ENCODE measurements around the gene VWCE. TPM values are rescaled to one million over a fixed set of nuclear protein-coding genes. Genes with fewer than 3 reads are reported as not detected.

VWCE gene
- polyA plus RNA-seq, 1 donor from 2014 or later: 1.0 TPM

Other genes starting within 250 kb of the VWCE start
- 0.29 TPM for gene CD5, start 192.8 kb downstream of the VWCE start, polyA plus RNA-seq (ENCODE audit: insufficient read depth, low read depth, low replicate concordance)
- gene VPS37C, start 133.9 kb downstream of the VWCE start, polyA plus RNA-seq (ENCODE audit: insufficient read depth, low read depth, low replicate concordance): 19.0 TPM
- gene PGA3, start 91.8 kb downstream of the VWCE start, polyA plus RNA-seq (ENCODE audit: insufficient read depth, low read depth, low replicate concordance): 0.24 TPM
- gene PGA4, start 73.0 kb downstream of the VWCE start, polyA plus RNA-seq (ENCODE audit: insufficient read depth, low read depth, low replicate concordance): 0.66 TPM
- gene PGA5, start 54.1 kb downstream of the VWCE start, polyA plus RNA-seq (ENCODE audit: insufficient read depth, low read depth, low replicate concordance): not detected
- gene DDB1, start 37.8 kb upstream of the VWCE start, polyA plus RNA-seq (ENCODE audit: insufficient read depth, low read depth, low replicate concordance): 255 TPM
- 70.0 TPM for gene TKFC, start 37.9 kb upstream of the VWCE start, polyA plus RNA-seq (ENCODE audit: insufficient read depth, low read depth, low replicate concordance)
- gene CYB561A3, start 66.6 kb upstream of the VWCE start, polyA plus RNA-seq (ENCODE audit: insufficient read depth, low read depth, low replicate concordance): 35.7 TPM
- gene TMEM138, start 67.1 kb upstream of the VWCE start, polyA plus RNA-seq (ENCODE audit: insufficient read depth, low read depth, low replicate concordance): 26.1 TPM
- gene TMEM216, start 97.3 kb upstream of the VWCE start, polyA plus RNA-seq (ENCODE audit: insufficient read depth, low read depth, low replicate concordance): 15.5 TPM
- gene CPSF7, start 134.7 kb upstream of the VWCE start, polyA plus RNA-seq (ENCODE audit: insufficient read depth, low read depth, low replicate concordance): 94.7 TPM
- 48.2 TPM for gene SDHAF2, start 134.8 kb upstream of the VWCE start, polyA plus RNA-seq (ENCODE audit: insufficient read depth, low read depth, low replicate concordance)
- gene LRRC10B, start 213.4 kb upstream of the VWCE start, polyA plus RNA-seq (ENCODE audit: insufficient read depth, low read depth, low replicate concordance): 5.1 TPM